HG02943 (cell line): ENCODE results near the gene TMEM98.
"Not testable (repeated sequence)": the region's sequence is repeated elsewhere in the genome, so short reads cannot be mapped to it uniquely, and the experiment has no call there.

ENCODE experiments used
- ATAC-seq: cut with Tn5 transposase; IDR thresholded peaks from one replicate; pipeline ENCODE4 v1.9.1; 2021; ENCODE audit warnings: mild to moderate bottlenecking, low read depth, moderate library complexity; ENCODE audit not compliant: unreplicated experiment

TMEM98 gene

DNA sequence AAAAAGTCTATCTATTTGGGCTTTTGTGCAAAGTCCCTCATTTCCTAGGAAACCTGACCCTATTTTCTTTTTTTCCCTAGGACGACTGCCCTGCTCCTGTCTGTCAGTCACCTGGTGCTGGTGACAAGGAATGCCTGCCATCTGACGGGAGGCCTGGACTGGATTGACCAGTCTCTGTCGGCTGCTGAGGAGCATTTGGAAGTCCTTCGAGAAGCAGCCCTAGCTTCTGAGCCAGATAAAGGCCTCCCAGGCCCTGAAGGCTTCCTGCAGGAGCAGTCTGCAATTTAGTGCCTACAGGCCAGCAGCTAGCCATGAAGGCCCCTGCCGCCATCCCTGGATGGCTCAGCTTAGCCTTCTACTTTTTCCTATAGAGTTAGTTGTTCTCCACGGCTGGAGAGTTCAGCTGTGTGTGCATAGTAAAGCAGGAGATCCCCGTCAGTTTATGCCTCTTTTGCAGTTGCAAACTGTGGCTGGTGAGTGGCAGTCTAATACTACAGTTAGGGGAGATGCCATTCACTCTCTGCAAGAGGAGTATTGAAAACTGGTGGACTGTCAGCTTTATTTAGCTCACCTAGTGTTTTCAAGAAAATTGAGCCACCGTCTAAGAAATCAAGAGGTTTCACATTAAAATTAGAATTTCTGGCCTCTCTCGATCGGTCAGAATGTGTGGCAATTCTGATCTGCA lies 12.9 kb downstream of the TMEM98 start:
- no peak for ATAC-seq

DNA sequence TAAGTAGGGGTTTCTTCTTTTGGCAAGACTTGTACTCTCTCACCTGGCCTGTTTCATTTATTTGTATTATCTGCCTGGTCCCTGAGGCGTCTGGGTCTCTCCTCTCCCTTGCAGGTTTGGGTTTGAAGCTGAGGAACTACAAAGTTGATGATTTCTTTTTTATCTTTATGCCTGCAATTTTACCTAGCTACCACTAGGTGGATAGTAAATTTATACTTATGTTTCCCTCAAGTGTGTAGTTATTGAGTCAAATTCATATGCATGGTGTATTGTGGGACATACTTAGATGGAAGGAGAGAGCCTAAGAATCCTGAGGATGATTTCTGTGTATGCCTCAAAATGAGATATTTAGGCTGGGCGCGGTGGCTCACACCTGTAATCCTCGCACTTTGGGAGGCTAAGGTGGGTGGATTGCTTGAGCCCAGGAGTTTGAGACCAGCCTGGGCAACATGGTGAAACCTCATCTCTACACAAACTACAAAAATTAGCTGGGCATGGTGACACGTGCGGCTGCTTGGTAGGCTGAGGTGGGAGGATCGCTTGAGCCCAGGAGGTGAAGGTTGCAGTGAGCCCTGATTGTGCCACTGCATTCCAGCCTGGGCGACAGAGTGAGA lies 13.6 kb downstream of the TMEM98 start:
- ATAC-seq, result no peak

- ATAC-seq, result no peak
These were observed 15.3 kb downstream of the TMEM98 start for GRCh38 chr17:32943206-32943605.

DNA sequence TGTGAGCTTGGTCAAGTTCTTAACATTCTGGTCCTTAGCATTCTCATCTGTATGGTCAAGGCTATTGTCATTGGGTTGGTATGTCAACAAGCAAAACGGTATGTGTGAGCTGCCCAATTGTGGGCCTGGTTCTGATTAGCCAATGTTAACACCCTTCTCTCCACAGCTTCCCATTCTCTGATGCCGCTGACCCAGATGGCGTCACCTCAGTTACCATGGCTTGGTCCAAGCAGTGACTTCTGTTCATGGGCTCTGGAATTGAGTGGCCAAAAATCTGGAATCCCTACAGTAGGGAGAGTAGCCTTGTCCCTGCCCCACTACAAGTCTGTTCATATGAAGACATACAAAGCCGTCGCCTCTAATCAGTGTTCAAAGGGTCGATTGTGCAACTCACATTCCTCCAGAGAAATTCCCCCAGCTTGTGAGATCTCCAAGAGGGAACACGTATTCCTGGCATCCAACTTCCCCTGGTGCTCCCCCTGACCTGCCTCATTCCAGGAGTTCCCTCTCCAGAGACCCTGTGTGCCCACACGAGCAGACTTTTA lies 15.8 kb downstream of the TMEM98 start:
- ATAC-seq, result no peak

GRCh38 chr17:32944248-32945020 lies 16.5 kb downstream of the TMEM98 start:
- ATAC-seq, result no peak

- no peak for ATAC-seq
These were observed 18.6 kb downstream of the TMEM98 start for GRCh38 chr17:32946375-32947135.

DNA sequence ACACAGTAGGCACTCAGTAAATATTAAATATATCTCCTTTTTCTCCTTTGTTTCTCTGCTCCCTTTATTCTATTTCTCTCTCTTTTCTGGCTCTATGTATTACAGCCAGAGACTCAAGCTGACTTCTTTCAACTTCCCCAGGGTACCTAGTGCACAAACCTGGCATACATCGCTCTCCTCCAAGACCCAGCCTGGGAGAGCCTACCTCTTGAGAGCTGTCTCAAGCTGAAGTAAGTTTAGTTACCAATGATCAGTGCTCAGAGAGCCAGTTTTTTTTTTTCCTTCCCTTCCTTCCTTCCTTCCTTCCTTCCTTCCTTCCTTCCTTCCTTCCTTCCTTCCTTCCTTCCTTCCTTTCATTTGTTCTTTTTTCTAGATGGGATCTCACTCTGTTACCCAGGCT lies 19.8 kb downstream of the TMEM98 start:
- ATAC-seq, result no peak

GRCh38 chr17:32949181-32949580 lies 21.2 kb downstream of the TMEM98 start:
- no peak for ATAC-seq

GRCh38 chr17:32952491-32952890 lies 24.5 kb downstream of the TMEM98 start:
- not testable (repeated sequence) for ATAC-seq

- no peak for ATAC-seq
These were observed 25.1 kb downstream of the TMEM98 start for GRCh38 chr17:32953045-32953444.

- ATAC-seq, result no peak
These were observed 25.9 kb downstream of the TMEM98 start for GRCh38 chr17:32953857-32954256.

- no peak for ATAC-seq
These were observed 26.5 kb downstream of the TMEM98 start for GRCh38 chr17:32954477-32954876.

- ATAC-seq, result no peak
These were observed 27.2 kb downstream of the TMEM98 start for GRCh38 chr17:32955155-32955554.

DNA sequence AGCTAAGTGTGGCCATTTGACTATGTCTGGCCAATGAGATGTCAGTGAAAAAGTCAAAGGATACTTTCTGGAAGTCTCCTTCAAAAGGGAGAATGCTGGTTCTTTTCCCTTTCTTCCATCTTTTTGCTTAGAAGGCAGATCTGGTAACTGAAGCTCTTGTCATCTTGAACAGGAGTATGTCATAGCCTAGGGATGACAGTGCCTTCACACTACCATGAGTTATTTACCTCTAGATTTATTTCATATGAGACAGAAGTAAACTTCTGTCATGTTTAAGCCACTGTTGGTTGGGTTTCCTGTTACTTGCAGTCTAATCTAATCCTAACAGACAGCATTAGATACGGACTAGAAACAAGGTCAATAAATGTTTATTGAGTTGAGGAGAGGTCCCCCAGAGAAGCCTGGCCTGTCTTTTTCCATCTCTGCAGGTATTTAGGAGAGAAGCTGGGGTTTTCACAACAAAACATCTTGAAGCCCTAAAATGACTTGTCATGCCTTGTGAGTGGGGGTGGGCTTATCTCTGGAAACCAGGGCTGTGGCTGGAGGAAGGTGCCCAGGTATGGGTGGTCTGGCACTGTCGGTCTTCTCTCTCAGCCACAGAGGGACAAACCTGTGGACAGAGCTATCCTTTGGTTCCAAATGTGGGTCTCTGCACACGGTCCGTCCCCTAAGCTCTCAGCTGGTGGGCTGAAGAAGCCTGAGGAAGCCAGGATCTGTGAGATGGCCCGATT lies 28.5 kb downstream of the TMEM98 start:
- ATAC-seq, result no peak

GRCh38 chr17:32958418-32958817 lies 30.5 kb downstream of the TMEM98 start:
- no peak for ATAC-seq

GRCh38 chr17:32960815-32961214 lies 32.9 kb downstream of the TMEM98 start:
- no peak for ATAC-seq

- ATAC-seq, result no peak
These were observed 34.4 kb downstream of the TMEM98 start for GRCh38 chr17:32962320-32962711.

- ATAC-seq, result no peak
These were observed 36.6 kb downstream of the TMEM98 start for GRCh38 chr17:32964541-32964940.

- not testable (repeated sequence) for ATAC-seq
These were observed 41.3 kb downstream of the TMEM98 start for GRCh38 chr17:32969231-32969630.

- ATAC-seq, result peak; percentile 67
These were observed 42.3 kb downstream of the TMEM98 start for GRCh38 chr17:32970281-32970680.
